Stimulated activated CD4-positive, alpha-beta T cell treated with anti-CD3 and anti-CD28 coated beads, Interleukin-12 subunit alpha, Interleukin-12 subunit beta, amount 100 ng/mL, for 24 hours (primary cell): ENCODE measurements around the gene PLCH1.

Experiments used
- DNase-seq, 2 experiments: peaks; one replicate each; pipeline ENCODE4 v3.0.0-alpha.2; 2020; ENCODE audit warnings: low read depth in 2 of 2

The PLCH1 gene

GRCh38 chr3:155744010-155744625 lies 753 bp downstream of the PLCH1 start:
- peak in 1 of 2 experiments; percentile 38 for DNase-seq

- no peak for DNase-seq
These were observed 1.3 kb downstream of the PLCH1 start for GRCh38 chr3:155743606-155744005.

GRCh38 chr3:155742349-155742965 lies 2.4 kb downstream of the PLCH1 start:
- no peak for DNase-seq

GRCh38 chr3:155741603-155742002 lies 3.3 kb downstream of the PLCH1 start:
- DNase-seq, result no peak

- DNase-seq, result no peak
These were observed 3.8 kb downstream of the PLCH1 start for GRCh38 chr3:155741101-155741500.

GRCh38 chr3:155739154-155739553 lies 5.7 kb downstream of the PLCH1 start:
- no peak for DNase-seq

GRCh38 chr3:155738580-155739076 lies 6.2 kb downstream of the PLCH1 start:
- DNase-seq, result no peak

GRCh38 chr3:155737844-155738460 lies 6.9 kb downstream of the PLCH1 start:
- DNase-seq, result no peak

- DNase-seq, result no peak
These were observed 8.5 kb downstream of the PLCH1 start for GRCh38 chr3:155736381-155736780.

GRCh38 chr3:155730843-155731242 lies 14.0 kb downstream of the PLCH1 start:
- DNase-seq, result no peak

GRCh38 chr3:155727836-155728235 lies 17.0 kb downstream of the PLCH1 start:
- no peak for DNase-seq

- no peak for DNase-seq
These were observed 30.6 kb downstream of the PLCH1 start for GRCh38 chr3:155714295-155714718.

GRCh38 chr3:155712008-155712407 lies 32.9 kb downstream of the PLCH1 start:
- DNase-seq, result no peak

GRCh38 chr3:155704771-155705559 lies 39.9 kb downstream of the PLCH1 start:
- no peak for DNase-seq

- DNase-seq, result no peak
These were observed 40.8 kb downstream of the PLCH1 start for GRCh38 chr3:155704061-155704460.

- no peak for DNase-seq
These were observed 41.9 kb downstream of the PLCH1 start for GRCh38 chr3:155702745-155703591.

- DNase-seq, result no peak
These were observed 42.9 kb downstream of the PLCH1 start for GRCh38 chr3:155701882-155702465.

- no peak for DNase-seq
These were observed 47.3 kb downstream of the PLCH1 start for GRCh38 chr3:155697542-155697941.

- DNase-seq, result no peak
These were observed 54.0 kb downstream of the PLCH1 start for GRCh38 chr3:155690921-155691320.

GRCh38 chr3:155688481-155688880 lies 56.4 kb downstream of the PLCH1 start:
- no peak for DNase-seq

- DNase-seq, result no peak
These were observed 61.5 kb downstream of the PLCH1 start for GRCh38 chr3:155683344-155683720.
